NCI-H2227 treated with DMSO at 0.1 percent for 48 hours (cell line): ENCODE data around the gene KCNT2.
"Not testable (repeated sequence)": the region's sequence is repeated elsewhere in the genome, so short reads cannot be mapped to it uniquely, and the experiment has no call there.

Experiments
- DNase-seq: peaks from one replicate; lab custom pipeline; 2025; lab: John Stamatoyannopoulos, UW

KCNT2 gene

GRCh38 chr1:196590012-196590708 is 18.1 kb downstream of the KCNT2 start:
- DNase-seq: no peak

GRCh38 chr1:196584696-196585095 is 23.5 kb downstream of the KCNT2 start:
- no peak for DNase-seq

- no peak for DNase-seq
Measured at GRCh38 chr1:196577386-196577785, 30.9 kb downstream of the KCNT2 start.

GRCh38 chr1:196573226-196573625 is 35.0 kb downstream of the KCNT2 start:
- no peak for DNase-seq

GRCh38 chr1:196567238-196567637 is 41.0 kb downstream of the KCNT2 start:
- no peak for DNase-seq

- no peak for DNase-seq
Measured at GRCh38 chr1:196563768-196564167, 44.5 kb downstream of the KCNT2 start.

GRCh38 chr1:196559314-196559713 is 48.9 kb downstream of the KCNT2 start:
- DNase-seq: no peak

- peak; percentile 13 for DNase-seq
Measured at GRCh38 chr1:196558411-196558810, 49.8 kb downstream of the KCNT2 start.

- DNase-seq: no peak
Measured at GRCh38 chr1:196557797-196558196, 50.4 kb downstream of the KCNT2 start.

- no peak for DNase-seq
Measured at GRCh38 chr1:196550731-196551130, 57.5 kb downstream of the KCNT2 start.

- DNase-seq: no peak
Measured at GRCh38 chr1:196546272-196547111, 61.7 kb downstream of the KCNT2 start.

GRCh38 chr1:196545222-196545621 is 63.0 kb downstream of the KCNT2 start:
- no peak for DNase-seq

- no peak for DNase-seq
Measured at GRCh38 chr1:196544617-196545016, 63.6 kb downstream of the KCNT2 start.

- DNase-seq: no peak
Measured at GRCh38 chr1:196543833-196544232, 64.4 kb downstream of the KCNT2 start.

GRCh38 chr1:196538473-196538872 is 69.8 kb downstream of the KCNT2 start:
- no peak for DNase-seq

- no peak for DNase-seq
Measured at GRCh38 chr1:196535727-196536126, 72.5 kb downstream of the KCNT2 start.

GRCh38 chr1:196531737-196532524 is 76.3 kb downstream of the KCNT2 start:
- no peak for DNase-seq

- DNase-seq: no peak
Measured at GRCh38 chr1:196527919-196528318, 80.3 kb downstream of the KCNT2 start.

- not testable (repeated sequence) for DNase-seq
Measured at GRCh38 chr1:196522574-196523345, 85.5 kb downstream of the KCNT2 start.

- no peak for DNase-seq
Measured at GRCh38 chr1:196517193-196517592, 91.0 kb downstream of the KCNT2 start.

GRCh38 chr1:196516373-196516772 is 91.9 kb downstream of the KCNT2 start:
- no peak for DNase-seq

- DNase-seq: no peak
Measured at GRCh38 chr1:196515904-196516303, 92.3 kb downstream of the KCNT2 start.
